Measurements from ENCODE around the gene SSRP1. TPM values are rescaled to one million over a fixed set of nuclear protein-coding genes. Genes with fewer than 3 reads are reported as not detected.

SSRP1 gene
- total and polyA plus RNA-seq, 2 experiments from 2014 or later, result 205 to 216 TPM

- Histone ChIP-seq H3K4me1 (ENCODE audit: insufficient read depth) (peaks cover 22% of the 10 kb centered on the region), H3K4me2 (no peak overlapping the region), H3F3A (replicated peaks; ENCODE audit: low read depth) (no peaks in the 10 kb centered on the region), H3K4me3 (no peak overlapping the region), H3K27me3 (ENCODE audit: insufficient read depth) (0 out of 2 replicates have a peak, but pooled peaks cover 4% of the 10 kb centered on the region), H3K27ac (ENCODE audit: low read depth) (no peak overlapping the region), H4K20me1 (replicated peaks; ENCODE audit: insufficient read depth) (no peaks in the 10 kb centered on the region), H2AFZ (peak overlapping the region; percentile 24; the same call in 1 of the 2 replicates), H3K36me3 (ENCODE audit: insufficient read depth) (peaks cover 5% of the 10 kb centered on the region; the same call in 1 of the 2 replicates), H3K9me2 (ENCODE audit: insufficient read depth) (peaks cover 10% of the 10 kb centered on the region), H3K79me2 (replicated peaks; ENCODE audit: insufficient read depth) (no peaks in the 10 kb centered on the region)
- no peak for ATAC-seq
- Mint-ChIP-seq H3K4me3 (no peak overlapping the region), H3K27me3 (ENCODE audit: insufficient read depth, low read depth, poor library complexity) (peaks cover 6% of the 10 kb centered on the region), H3K9me3 (peaks cover 30% of the 10 kb centered on the region), H3K4me1 (peaks cover 24% of the 10 kb centered on the region), H3K36me3 (ENCODE audit: low read depth) (peaks cover 19% of the 10 kb centered on the region), H3K27ac (no peak overlapping the region)
- DNase-seq (ENCODE audit: low spot score), result no peak
- no peak for TF ChIP-seq CTCF (conservative IDR thresholded peaks at IDR 0.05; ENCODE audit: low read depth in 2 of 2)
- TF ChIP-seq ZNF462 (CRISPR knock-in tag; IDR thresholded peaks at IDR 0.05), result no peak
Observed at GRCh38 chr11:57276971-57277675, 58.6 kb downstream of the SSRP1 start.
